ENCODE measurements around the gene CDA. TPM values are rescaled to one million over a fixed set of nuclear protein-coding genes. Genes with fewer than 3 reads are reported as not detected.
A peak's percentile ranks its signal among the peaks of the same experiment; 100 is the strongest.

The CDA gene
- total RNA-seq, 1 experiment from 2014 or later = 0.62 TPM

GRCh38 chr1:20574686-20575540, 14.0 kb upstream of the CDA start:
- Histone ChIP-seq H3K36me3 (ENCODE audit: control insufficient read depth, insufficient read depth, low read length) (no peaks in the 10 kb centered on the region), H3K4me3 (ENCODE audit: low read depth in 2 of 2, low read length in 2 of 2) (no peak overlapping the region), H3K27ac (ENCODE audit: low read length) (no peak overlapping the region), H3K27me3 (ENCODE audit: control insufficient read depth, insufficient read depth, low read length) (no peaks in the 10 kb centered on the region), H3K9me3 (ENCODE audit: control insufficient read depth, insufficient read depth, low read depth, low read length) (peaks cover 5% of the 10 kb centered on the region; the same call in 1 of the 2 replicates), H3K4me1 (ENCODE audit: control insufficient read depth, insufficient read depth, low read length) (0 out of 2 replicates have a peak, but pooled peaks cover 3% of the 10 kb centered on the region)
- DNase-seq (ENCODE audit: low read depth, low spot score) = peak; percentile 41
- CTCF ChIA-PET = interaction anchor here (0.7 to 1.1 kb wide), 6 partner anchors 19 to 64 kb away, joined by 4 to 18 read pairs (median 6); partner anchors contain the start of gene PINK1
- in situ Hi-C loops (cut with HindIII; ENCODE audit: low pct_unique_long_range_greater_than_20kb, low sequenced_read_pairs) = no loop called here
- no TSS peak for BruUV-seq (replicated peaks)
- intact Hi-C loops (cut with micrococcal nuclease; ENCODE audit: unreplicated experiment) = loop anchor here (1.0 kb wide), 1 partner anchor 65 kb away; no protein-coding TSS in a partner anchor
- peak; percentile 96 for ATAC-seq
- TF ChIP-seq TCF7L2 (IDR thresholded peaks at IDR 0.05; ENCODE audit: low read depth, low read length) = no peak
- TF ChIP-seq POLR2AphosphoS5 (IDR thresholded peaks at IDR 0.05; ENCODE audit: low read depth, low read length) = peak; percentile 23; the same call in 1 of the 2 replicates
- peak; percentile 92 for TF ChIP-seq CTCF (IDR thresholded peaks at IDR 0.05)
- TF ChIP-seq SIN3A (IDR thresholded peaks at IDR 0.05; ENCODE audit: borderline replicate concordance, insufficient read depth, low read depth, low read length) = no peak
- no peak for TF ChIP-seq REST (IDR thresholded peaks at IDR 0.05; ENCODE audit: insufficient read depth in 1 of 2, low read depth in 2 of 2, low read length in 1 of 2)
- POLR2A ChIA-PET = no interaction called here

GRCh38 chr1:20575541-20576336, 13.2 kb upstream of the CDA start:
- ChIA-PET CTCF (interaction anchor here (0.7 to 1.1 kb wide), 5 partner anchors 18 to 63 kb away, joined by 4 to 18 read pairs (median 6); partner anchors contain the start of gene PINK1), POLR2A (no interaction called here)
- Histone ChIP-seq H3K4me1 (ENCODE audit: control insufficient read depth, insufficient read depth, low read length) (0 out of 2 replicates have a peak, but pooled peaks cover 3% of the 10 kb centered on the region), H3K27me3 (ENCODE audit: control insufficient read depth, insufficient read depth, low read length) (no peaks in the 10 kb centered on the region), H3K9me3 (ENCODE audit: control insufficient read depth, insufficient read depth, low read depth, low read length) (peaks cover 5% of the 10 kb centered on the region; the same call in 1 of the 2 replicates), H3K4me3 (ENCODE audit: low read depth in 2 of 2, low read length in 2 of 2) (no peak overlapping the region), H3K36me3 (ENCODE audit: control insufficient read depth, insufficient read depth, low read length) (no peaks in the 10 kb centered on the region), H3K27ac (ENCODE audit: low read length) (no peak overlapping the region)
- TF ChIP-seq TCF7L2 (IDR thresholded peaks at IDR 0.05; ENCODE audit: low read depth, low read length) (no peak), REST (IDR thresholded peaks at IDR 0.05; ENCODE audit: insufficient read depth in 1 of 2, low read depth in 2 of 2, low read length in 1 of 2) (no peak), SIN3A (IDR thresholded peaks at IDR 0.05; ENCODE audit: borderline replicate concordance, insufficient read depth, low read depth, low read length) (no peak), POLR2AphosphoS5 (IDR thresholded peaks at IDR 0.05; ENCODE audit: low read depth, low read length) (no peak), CTCF (IDR thresholded peaks at IDR 0.05) (no peak; the same call in 1 of the 2 replicates)
- no TSS peak for BruUV-seq (replicated peaks)
- in situ Hi-C loops (cut with HindIII; ENCODE audit: low pct_unique_long_range_greater_than_20kb, low sequenced_read_pairs) = no loop called here
- intact Hi-C loops (cut with micrococcal nuclease; ENCODE audit: unreplicated experiment) = loop anchor here (1.0 kb wide), 1 partner anchor 65 kb away; no protein-coding TSS in a partner anchor
- ATAC-seq = no peak; the same call in none of the 2 replicates
- DNase-seq (ENCODE audit: low read depth, low spot score) = no peak

Measured in Panc1 (cell line).